Mucosa of stomach (tissue), 1 donor: Measurements from ENCODE around the gene SUMF2.
"Not testable (repeated sequence)": the region's sequence is repeated elsewhere in the genome, so short reads cannot be mapped to it uniquely, and the experiment has no call there.

Experiments
- H3K27me3 ChIP-seq: one replicate; pipeline ENCODE4 v1.7.0; 2013; ENCODE audit warnings: mild to moderate bottlenecking, low read length; ENCODE audit not compliant: control insufficient read depth, insufficient read depth
- H3K36me3 ChIP-seq: one replicate; pipeline ENCODE4 v1.7.0; 2013; ENCODE audit warnings: low read length; ENCODE audit not compliant: control insufficient read depth, insufficient read depth
- H3K4me1 ChIP-seq: one replicate; pipeline ENCODE4 v1.7.0; 2013; ENCODE audit warnings: mild to moderate bottlenecking, low read length; ENCODE audit not compliant: control insufficient read depth, insufficient read depth
- H3K4me3 ChIP-seq: one replicate; pipeline ENCODE4 v1.7.0; 2013; ENCODE audit warnings: low read length
- H3K9ac ChIP-seq: one replicate; pipeline ENCODE4 v1.7.0; 2013; ENCODE audit warnings: mild to moderate bottlenecking, low read length, moderate library complexity
- H3K9me3 ChIP-seq: one replicate; pipeline ENCODE4 v1.7.0; 2013; ENCODE audit warnings: mild to moderate bottlenecking, low read length, moderate library complexity; ENCODE audit not compliant: control insufficient read depth
- donor health status: Pancreatic carcinoma.

SUMF2 gene

DNA sequence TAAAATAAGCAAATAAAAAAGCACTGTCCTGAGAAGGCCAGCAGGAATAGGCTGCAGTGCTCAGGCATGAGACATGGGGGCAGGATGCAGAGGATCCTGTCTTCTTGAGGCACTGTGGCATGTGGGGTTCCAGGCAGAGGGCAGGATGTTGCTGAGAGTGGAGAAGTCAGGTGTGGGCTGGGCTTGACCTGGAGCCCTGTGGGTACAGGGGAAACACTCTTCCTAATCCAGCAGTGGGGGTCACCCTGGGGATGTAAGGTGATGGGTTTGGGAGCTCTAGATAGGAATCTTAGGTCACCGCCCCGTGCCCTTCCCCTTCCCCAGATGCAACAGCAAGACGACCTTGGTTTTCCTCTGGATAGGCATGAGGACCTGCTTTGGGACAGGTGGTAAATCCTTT is 13.6 kb downstream of the SUMF2 start:
- Histone ChIP-seq H3K27me3 (no peaks in the 10 kb centered on the region), H3K9me3 (no peaks in the 10 kb centered on the region), H3K9ac (no peak overlapping the region), H3K36me3 (no peaks in the 10 kb centered on the region), H3K4me1 (peaks cover 15% of the 10 kb centered on the region), H3K4me3 (no peak overlapping the region)

GRCh38 chr7:56078196-56078595 is 14.1 kb downstream of the SUMF2 start:
- no peak overlapping the region for H3K9ac ChIP-seq
- no peak overlapping the region for H3K4me3 ChIP-seq
- H3K9me3 ChIP-seq, result no peaks in the 10 kb centered on the region
- H3K36me3 ChIP-seq, result no peaks in the 10 kb centered on the region
- peaks cover 15% of the 10 kb centered on the region for H3K4me1 ChIP-seq
- H3K27me3 ChIP-seq, result no peaks in the 10 kb centered on the region

DNA sequence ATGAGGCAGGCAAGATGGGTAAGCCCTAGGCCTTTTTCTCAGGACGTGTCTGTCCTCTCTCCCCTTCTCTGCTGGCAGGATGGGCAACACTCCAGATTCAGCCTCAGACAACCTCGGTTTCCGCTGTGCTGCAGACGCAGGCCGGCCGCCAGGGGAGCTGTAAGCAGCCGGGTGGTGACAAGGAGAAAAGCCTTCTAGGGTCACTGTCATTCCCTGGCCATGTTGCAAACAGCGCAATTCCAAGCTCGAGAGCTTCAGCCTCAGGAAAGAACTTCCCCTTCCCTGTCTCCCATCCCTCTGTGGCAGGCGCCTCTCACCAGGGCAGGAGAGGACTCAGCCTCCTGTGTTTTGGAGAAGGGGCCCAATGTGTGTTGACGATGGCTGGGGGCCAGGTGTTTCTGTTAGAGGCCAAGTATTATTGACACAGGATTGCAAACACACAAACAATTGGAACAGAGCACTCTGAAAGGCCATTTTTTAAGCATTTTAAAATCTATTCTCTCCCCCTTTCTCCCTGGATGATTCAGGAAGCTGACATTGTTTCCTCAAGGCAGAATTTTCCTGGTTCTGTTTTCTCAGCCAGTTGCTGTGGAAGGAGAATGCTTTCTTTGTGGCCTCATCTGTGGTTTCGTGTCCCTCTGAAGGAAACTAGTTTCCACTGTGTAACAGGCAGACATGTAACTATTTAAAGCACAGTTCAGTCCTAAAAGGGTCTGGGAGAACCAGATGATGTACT is 15.5 kb downstream of the SUMF2 start:
- H3K4me1 ChIP-seq, result peaks cover 13% of the 10 kb centered on the region
- no peaks in the 10 kb centered on the region for H3K36me3 ChIP-seq
- no peaks in the 10 kb centered on the region for H3K9me3 ChIP-seq
- no peak overlapping the region for H3K9ac ChIP-seq
- no peaks in the 10 kb centered on the region for H3K27me3 ChIP-seq
- no peak overlapping the region for H3K4me3 ChIP-seq

- not testable (repeated sequence) for H3K27me3 ChIP-seq, H3K9me3 ChIP-seq, H3K4me3 ChIP-seq, H3K36me3 ChIP-seq, H3K9ac ChIP-seq
- peaks cover 11% of the 10 kb centered on the region for H3K4me1 ChIP-seq
Observed at GRCh38 chr7:56080726-56081435, 16.8 kb downstream of the SUMF2 start.

GRCh38 chr7:56081626-56082340 is 17.7 kb downstream of the SUMF2 start:
- Histone ChIP-seq H3K27me3 (no peaks in the 10 kb centered on the region), H3K4me1 (peaks cover 11% of the 10 kb centered on the region), H3K9ac (no peak overlapping the region), H3K9me3 (no peaks in the 10 kb centered on the region), H3K36me3 (no peaks in the 10 kb centered on the region), H3K4me3 (no peak overlapping the region)

- Histone ChIP-seq H3K9me3 (no peaks in the 10 kb centered on the region), H3K9ac (no peak overlapping the region), H3K4me3 (no peak overlapping the region), H3K27me3 (no peaks in the 10 kb centered on the region), H3K36me3 (no peaks in the 10 kb centered on the region), H3K4me1 (peaks cover 11% of the 10 kb centered on the region)
Observed at GRCh38 chr7:56083150-56083785, 19.2 kb downstream of the SUMF2 start.

DNA sequence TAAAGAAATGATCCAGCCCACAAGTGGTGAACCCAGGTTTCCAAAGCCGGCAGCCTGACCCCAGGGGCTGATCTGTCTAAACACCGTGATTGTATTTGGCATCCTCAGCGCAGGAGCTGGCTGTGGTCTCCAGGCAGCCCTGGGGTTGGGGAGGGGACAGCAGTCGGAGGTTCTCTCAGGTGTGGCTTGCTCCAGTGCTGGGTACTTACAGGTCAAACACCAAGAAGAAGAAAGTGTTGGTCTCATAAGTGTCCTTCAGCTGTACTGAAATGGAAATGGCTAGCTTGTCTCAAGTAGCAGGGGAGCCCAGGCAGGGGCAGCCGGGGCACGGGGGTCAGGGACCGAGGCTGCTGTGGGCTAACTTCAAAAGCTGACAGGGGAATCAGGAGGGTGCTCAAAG is 22.7 kb downstream of the SUMF2 start:
- Histone ChIP-seq H3K27me3 (no peaks in the 10 kb centered on the region), H3K36me3 (no peaks in the 10 kb centered on the region), H3K9me3 (no peaks in the 10 kb centered on the region), H3K9ac (no peak overlapping the region), H3K4me1 (no peaks in the 10 kb centered on the region), H3K4me3 (no peak overlapping the region)

DNA sequence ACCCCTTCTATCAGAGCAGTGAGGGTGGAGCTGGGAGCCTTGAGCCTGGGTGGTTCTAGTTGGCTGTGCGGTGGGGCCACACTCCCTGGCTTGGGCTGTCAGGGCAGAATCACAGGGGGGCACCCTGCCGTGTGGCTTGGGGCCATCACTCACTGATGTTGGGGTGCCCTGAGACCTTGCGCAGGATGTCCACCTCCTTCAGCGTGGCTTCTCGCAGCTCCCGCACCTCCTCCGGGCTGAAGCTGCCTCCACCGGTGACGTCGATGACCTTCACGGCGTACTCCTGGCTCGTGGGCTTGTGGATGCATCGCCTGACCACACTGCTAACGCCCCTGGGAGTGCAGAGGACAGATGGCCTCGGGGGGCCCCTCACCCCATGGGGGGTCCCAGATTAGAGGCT is 23.4 kb downstream of the SUMF2 start:
- no peak overlapping the region for H3K4me3 ChIP-seq
- peaks cover under 1% of the 10 kb centered on the region for H3K4me1 ChIP-seq
- H3K9me3 ChIP-seq, result no peaks in the 10 kb centered on the region
- H3K9ac ChIP-seq, result no peak overlapping the region
- H3K27me3 ChIP-seq, result no peaks in the 10 kb centered on the region
- no peaks in the 10 kb centered on the region for H3K36me3 ChIP-seq

DNA sequence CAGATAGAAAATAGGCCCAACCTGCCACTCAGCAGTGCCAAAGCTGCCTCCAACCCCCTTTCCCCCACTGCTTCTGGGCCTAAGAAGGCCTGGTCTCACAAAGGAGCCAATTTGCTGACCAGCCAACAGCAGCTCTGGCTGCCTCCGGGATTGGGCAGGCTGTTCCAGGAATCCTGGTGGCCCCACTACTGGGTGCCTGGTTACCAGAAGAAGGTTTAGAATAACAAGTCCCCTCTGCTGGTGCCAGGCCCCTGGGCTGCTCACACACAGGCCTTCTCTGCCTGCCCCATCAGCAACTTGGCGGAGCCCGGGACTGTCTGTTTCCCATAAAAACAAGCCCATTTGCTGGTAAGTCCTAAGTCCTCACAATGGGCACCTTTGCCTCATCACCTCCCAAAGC is 27.5 kb downstream of the SUMF2 start:
- Histone ChIP-seq H3K9me3 (no peaks in the 10 kb centered on the region), H3K27me3 (no peaks in the 10 kb centered on the region), H3K4me3 (no peak overlapping the region), H3K9ac (no peak overlapping the region), H3K4me1 (peaks cover 5% of the 10 kb centered on the region), H3K36me3 (no peaks in the 10 kb centered on the region)

- H3K4me1 ChIP-seq, H3K36me3 ChIP-seq, H3K4me3 ChIP-seq, H3K9ac ChIP-seq, H3K9me3 ChIP-seq, H3K27me3 ChIP-seq: not testable (repeated sequence)
Observed at GRCh38 chr7:56092388-56092787, 28.3 kb downstream of the SUMF2 start.

- no peak within 1 kb of the TSS for H3K4me3 ChIP-seq
- no peaks in the 10 kb centered on the region for H3K27me3 ChIP-seq
- no peak within 1 kb of the TSS for H3K9ac ChIP-seq
- no peaks in the 10 kb centered on the region for H3K36me3 ChIP-seq
- H3K9me3 ChIP-seq, result no peaks in the 10 kb centered on the region
- peaks cover 12% of the 10 kb centered on the region for H3K4me1 ChIP-seq
Observed at GRCh38 chr7:56092789-56093531, 28.9 kb downstream of the SUMF2 start, which contains the start of gene PHKG1. Gene PHKG1 (minus strand): TSS chr7:56092952. CDS start chr7:56088941, 4,011 bp downstream.
